AG04449 (cell line): Measurements from ENCODE around the gene HLA-DMB.
A peak's percentile ranks its signal among the peaks of the same experiment; 100 is the strongest.

Experiments used
- CTCF ChIA-PET: fragments of 350-600 bp; formaldehyde crosslinking; extraction: SDS; loops from one replicate; lab custom pipeline; 2021; ENCODE audit warnings: antibody characterized with exemption; lab: Yijun Ruan, JAX
- POLR2A ChIA-PET: fragments of 400-600, 350-600 bp; formaldehyde crosslinking; extraction: SDS; loops from one replicate; lab custom pipeline; 2020; ENCODE audit warnings: antibody characterized with exemption, inconsistent platforms; lab: Yijun Ruan, JAX
- DNase-seq: peaks from one replicate; pipeline ENCODE4 v3.0.0-alpha.2; 2010; ENCODE audit warnings: low read depth, low spot score
- H3K4me3 ChIP-seq: 2 replicates; pipeline ENCODE4 v1.5.1; 2011; ENCODE audit warnings: low read depth, mild to moderate bottlenecking, control low read depth, low read length
- CTCF ChIP-seq: IDR thresholded peaks from one replicate; pipeline ENCODE4 v1.5.1; 2011; ENCODE audit warnings: mild to moderate bottlenecking, moderate library complexity, low read length, control low read depth, inconsistent platforms; ENCODE audit not compliant: insufficient read depth; ENCODE audit errors: missing control alignments

The HLA-DMB gene

DNA sequence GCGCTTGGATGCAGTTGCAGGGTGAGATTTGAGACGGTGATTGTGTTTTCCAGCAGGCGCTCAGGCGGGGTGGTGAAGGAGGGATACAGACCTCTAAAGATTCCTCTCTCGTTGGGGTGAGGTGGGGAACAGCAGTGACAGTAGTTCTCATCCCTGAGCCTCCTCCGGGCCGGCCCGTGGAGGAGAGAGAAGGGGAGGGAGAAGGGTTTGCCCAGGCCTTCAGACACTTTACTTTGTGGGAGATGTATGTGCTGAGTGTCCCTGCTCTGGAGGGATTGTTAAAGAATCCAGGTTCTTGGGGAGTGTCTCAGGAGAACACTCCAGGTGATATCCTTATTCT is 45.9 kb downstream of the HLA-DMB start:
- no peak for TF ChIP-seq CTCF
- DNase-seq: no peak
- POLR2A ChIA-PET: interaction anchor here (1.8 to 1.9 kb wide), 2 partner anchors 76 to 80 kb away, joined by 10 to 34 read pairs; no protein-coding TSS in a partner anchor
- CTCF ChIA-PET: interaction anchor here (0.9 to 5.3 kb wide), 10 partner anchors 9 to 353 kb away, joined by 3 to 44 read pairs (median 9); partner anchors contain the start of gene HLA-DMA
- H3K4me3 ChIP-seq: peak overlapping the region; percentile 77

DNA sequence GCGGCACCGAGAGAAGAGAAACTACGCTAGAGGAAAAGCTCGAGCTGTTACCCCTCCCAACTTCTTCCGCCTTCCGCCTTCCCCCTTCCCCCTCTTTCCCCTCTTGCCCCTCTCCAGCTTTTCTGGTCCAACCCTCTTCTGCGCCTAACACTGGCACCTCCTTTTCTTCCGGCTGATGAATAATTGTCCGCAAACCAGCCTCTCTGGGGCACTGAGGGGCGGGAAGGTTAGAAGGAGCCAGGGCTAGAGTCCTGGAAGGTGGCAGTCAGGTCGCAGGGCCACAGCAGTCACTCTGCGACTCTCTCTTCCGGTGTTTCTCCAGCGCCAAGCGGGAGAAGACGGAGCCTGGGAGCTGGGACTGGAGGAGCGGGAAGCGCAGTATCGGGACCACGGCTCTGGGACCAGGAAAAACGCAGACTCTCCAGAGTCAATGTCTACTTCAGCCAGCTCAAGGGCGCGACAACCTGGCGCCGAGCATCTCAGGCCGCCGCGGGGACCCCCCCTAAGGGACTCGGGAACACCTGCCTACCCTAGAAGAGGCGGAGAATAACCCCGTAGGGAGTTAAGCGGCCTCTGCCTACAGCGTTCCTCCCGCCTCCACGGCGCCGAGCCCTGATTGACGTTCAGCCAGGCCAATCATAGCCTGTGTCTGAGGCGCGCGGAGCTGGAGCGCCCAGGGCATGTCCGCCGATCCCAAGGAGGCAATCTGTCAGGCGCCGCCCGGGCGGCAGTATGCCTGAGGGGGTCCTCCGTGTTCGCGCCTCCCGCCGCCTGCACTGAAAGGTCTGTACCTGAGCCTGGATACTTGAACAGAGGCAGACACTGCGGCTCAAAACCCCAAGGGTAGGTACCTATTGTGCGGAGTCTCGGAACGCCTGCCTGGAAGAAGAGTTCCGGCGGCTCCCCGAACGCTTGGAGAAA is 46.5 kb downstream of the HLA-DMB start:
- CTCF ChIA-PET: interaction anchor here (0.9 to 5.3 kb wide), 14 partner anchors 9 to 354 kb away, joined by 3 to 44 read pairs (median 4); partner anchors contain the start of gene HLA-DMA
- POLR2A ChIA-PET: interaction anchor here (1.2 to 1.9 kb wide), 3 partner anchors 77 to 90 kb away, joined by 5 to 34 read pairs (median 10); no protein-coding TSS in a partner anchor

DNA sequence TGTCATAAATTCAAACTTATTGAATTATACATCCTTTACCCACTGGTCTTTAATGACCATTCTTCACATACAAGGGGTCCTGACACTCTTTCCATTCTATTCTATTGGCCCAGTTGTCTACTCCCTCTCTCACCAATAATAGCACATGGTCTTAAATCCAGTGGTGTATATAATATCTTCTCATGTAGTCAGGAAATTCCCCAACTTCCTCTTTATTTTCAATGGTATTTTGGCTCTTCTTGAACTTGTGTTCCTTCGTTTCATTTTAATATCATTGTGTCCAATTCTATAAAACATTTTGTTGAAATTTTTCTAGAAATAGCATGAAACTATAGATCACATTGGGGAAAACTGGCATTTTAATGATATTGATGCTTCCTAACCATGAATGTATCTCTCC is 50.0 kb downstream of the HLA-DMB start:
- ChIA-PET POLR2A (no interaction called here), CTCF (interaction anchor here (0.6 to 1.2 kb wide), 3 partner anchors 43 to 93 kb away, joined by 3 to 4 read pairs (median 3); partner anchors contain the start of gene TAP2)
- no peak for TF ChIP-seq CTCF
- no peak overlapping the region for H3K4me3 ChIP-seq
- DNase-seq: no peak

More for the DNA sequence above, 46.5 kb downstream of the HLA-DMB start:
- peak; percentile 44 for DNase-seq
- no peak for TF ChIP-seq CTCF
- H3K4me3 ChIP-seq: peak overlapping the region; percentile 77

GRCh38 chr6:32889533-32889932 is 51.3 kb downstream of the HLA-DMB start:
- no peak for DNase-seq
- no peak for TF ChIP-seq CTCF
- CTCF ChIA-PET: interaction anchor here (0.7 to 1.2 kb wide), 5 partner anchors 44 to 95 kb away, joined by 3 to 5 read pairs (median 3); no protein-coding TSS in a partner anchor
- POLR2A ChIA-PET: interaction anchor here (0.8 kb wide), 1 partner anchor 95 kb away, joined by 4 read pairs; no protein-coding TSS in a partner anchor
- no peak overlapping the region for H3K4me3 ChIP-seq

DNA sequence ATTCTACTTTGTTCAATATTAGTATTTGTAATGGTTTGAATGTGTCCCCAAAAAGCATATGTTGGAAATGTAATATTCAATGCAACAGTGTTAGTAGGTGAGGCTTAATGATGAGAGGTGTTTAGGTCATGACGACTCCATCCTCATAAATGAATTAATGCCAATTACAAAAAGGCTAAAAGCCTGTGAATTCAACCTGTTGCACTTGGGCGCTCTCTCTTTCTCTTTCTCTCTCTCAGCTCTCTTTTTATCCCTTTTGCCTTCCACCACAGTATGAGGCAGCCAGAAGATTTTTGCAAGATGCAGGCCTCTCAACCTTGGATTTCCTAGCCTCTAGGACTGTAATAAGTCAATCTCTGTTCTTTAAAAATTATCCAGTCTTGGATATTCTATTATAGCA is 52.3 kb downstream of the HLA-DMB start:
- POLR2A ChIA-PET: no interaction called here
- TF ChIP-seq CTCF: no peak
- no peak for DNase-seq
- CTCF ChIA-PET: interaction anchor here (1.4 to 7.0 kb wide), 4 partner anchors 20 to 126 kb away, joined by 3 to 182 read pairs (median 8); partner anchors contain the start of gene HLA-DMA
- H3K4me3 ChIP-seq: no peak overlapping the region

- ChIA-PET POLR2A (no interaction called here), CTCF (interaction anchor here (1.0 to 7.0 kb wide), 8 partner anchors 19 to 274 kb away, joined by 3 to 182 read pairs (median 8); partner anchors contain the start of genes BRD2 and HLA-DMA)
- TF ChIP-seq CTCF: no peak
- no peak overlapping the region for H3K4me3 ChIP-seq
- DNase-seq: no peak
These were observed 53.2 kb downstream of the HLA-DMB start for GRCh38 chr6:32887616-32888015.
